ENCODE measurements around the gene LCK. TPM values are rescaled to one million over a fixed set of nuclear protein-coding genes. Genes with fewer than 3 reads are reported as not detected.

The LCK gene
- total and polyA plus RNA-seq, 10 of the 15 experiments (the other 5 are each of a cell fraction or from before 2014, with no cell fraction given): 31.5 to 173 (median 119) TPM

- ChIA-PET RAD21 (ENCODE audit: unreplicated experiment) (interaction anchor here (0.7 to 3.2 kb wide), 31 partner anchors 11 to 215 kb away, joined by 3 to 49 read pairs (median 6); partner anchors contain the start of genes BSDC1, FAM167B, HDAC1 and IQCC), CTCF (interaction anchor here (0.5 to 7.7 kb wide), 59 partner anchors 8 to 497 kb away, joined by 3 to 123 read pairs (median 6); partner anchors contain the start of genes BSDC1, CCDC28B, FAM167B and IQCC), SMC1A (ENCODE audit: uncharacterized antibody, unreplicated experiment) (interaction anchor here (0.6 to 4.6 kb wide), 33 partner anchors 10 to 234 kb away, joined by 3 to 44 read pairs (median 4); partner anchors contain the start of genes BSDC1, FAM167B, HDAC1 and IQCC), POLR2A (interaction anchor here (0.8 to 3.0 kb wide), 7 partner anchors 15 to 179 kb away, joined by 3 to 18 read pairs (median 4); partner anchors contain the start of genes BSDC1, CCDC28B and MARCKSL1)
- DNase-seq (ENCODE audit: low read depth, low spot score) (no peak), FAIRE-seq (peak; percentile 84), ATAC-seq (peak; percentile 95)
- intact Hi-C loops (cut with micrococcal nuclease; ENCODE audit: unreplicated experiment): loop anchor here (1.0 kb wide), 2 partner anchors 100 to 198 kb away; no protein-coding TSS in a partner anchor
- Histone ChIP-seq H3K4me3 (no peak overlapping the region), H3K4me1 (ENCODE audit: control insufficient read depth, insufficient read depth, low read length) (no peaks in the 10 kb centered on the region), H3K27me3 (replicated peaks in 1 of 2; ENCODE audit: control insufficient read depth in 2 of 2, insufficient read depth in 2 of 2, low read length in 1 of 2) (no peaks in the 10 kb centered on the region), H3K27ac (ENCODE audit: control insufficient read depth, insufficient read depth) (no peak overlapping the region), H3K36me3 (ENCODE audit: control insufficient read depth in 2 of 2, insufficient read depth in 2 of 2, low read length in 1 of 2) (peaks cover 0 to 10% of the 10 kb centered on the region in 2 experiments; a peak in 1 of 4 replicates), H3K9me3 (replicated peaks; ENCODE audit: control insufficient read depth, insufficient read depth, low read length) (no peaks in the 10 kb centered on the region), H3K79me2 (ENCODE audit: control insufficient read depth, insufficient read depth, low read length) (no peaks in the 10 kb centered on the region), H3K9ac (ENCODE audit: control insufficient read depth, insufficient read depth, low read length) (no peak overlapping the region), H3K4me2 (ENCODE audit: control insufficient read depth, insufficient read depth) (no peak overlapping the region), H2AFZ (ENCODE audit: control insufficient read depth, low read depth, low read length) (0 out of 2 replicates have a peak overlapping the region, but pooled peaks have one; percentile 8), H4K20me1 (ENCODE audit: control insufficient read depth, insufficient read depth) (no peaks in the 10 kb centered on the region)
- peak; percentile 61; the same call in 1 of the 2 replicates for TF ChIP-seq YY1 (IDR thresholded peaks at IDR 0.05; ENCODE audit: low read depth, low read length)
- no peak for TF ChIP-seq USF2 (IDR thresholded peaks at IDR 0.05; ENCODE audit: borderline replicate concordance, low read depth, low read length)
- peak; percentile 82 for TF ChIP-seq RAD21 (IDR thresholded peaks at IDR 0.05; ENCODE audit: insufficient read depth, low read depth, low read length)
- TF ChIP-seq SMC3 (IDR thresholded peaks at IDR 0.05; ENCODE audit: borderline replicate concordance, low read length): peak; percentile 88
- TF ChIP-seq CHD1 (IDR thresholded peaks at IDR 0.05; ENCODE audit: low read depth, low read length): no peak
- TF ChIP-seq IKZF1 (conservative IDR thresholded peaks at IDR 0.05): peak; percentile 39; the same call in 1 of the 2 replicates
- peak; percentile 82 to 93 (median 91) for TF ChIP-seq CTCF (IDR thresholded peaks at IDR 0.05 in 2 of 3, conservative IDR thresholded peaks at IDR 0.05 in 1 of 3; ENCODE audit: control insufficient read depth in 2 of 3, extremely low read depth in 1 of 3, insufficient read depth in 1 of 3, low read depth in 3 of 3, low read length in 3 of 3)
- in situ Hi-C loops (cut with MboI): no loop called here
- WGBS (ENCODE audit: insufficient coverage, insufficient replicate concordance, low lambda C conversion rate, missing lambda C conversion rate): 72% methylated on average over 10 of the region's 10 CpGs
- BruUV-seq (replicated peaks): no TSS peak
Measured at GRCh38 chr1:32215629-32216480, 35.2 kb upstream of the LCK start.
